NCI-H510A (cell line): ENCODE data around the gene SEC22B.
"Not testable (repeated sequence)": the region's sequence is repeated elsewhere in the genome, so short reads cannot be mapped to it uniquely, and the experiment has no call there.

ENCODE experiments used
- DNase-seq: peaks from one replicate; lab custom pipeline; 2025; lab: John Stamatoyannopoulos, UW

SEC22B gene

GRCh38 chr1:120176092-120176855 lies at the start of gene SEC22B:
SEC22B (minus strand) TSS chr1:120176520; CDS start chr1:120176381, 139 bp downstream.
- peak; percentile 89 for DNase-seq

GRCh38 chr1:120217933-120218332 lies 41.6 kb upstream of the SEC22B start:
- DNase-seq, result not testable (repeated sequence)

GRCh38 chr1:120217175-120217929 lies 41.0 kb upstream of the SEC22B start:
- DNase-seq, result not testable (repeated sequence)

GRCh38 chr1:120213606-120214005 lies 37.3 kb upstream of the SEC22B start:
- DNase-seq, result not testable (repeated sequence)

- DNase-seq, result not testable (repeated sequence)
These were observed 34.4 kb upstream of the SEC22B start for GRCh38 chr1:120210754-120211153.

- not testable (repeated sequence) for DNase-seq
These were observed 20.8 kb upstream of the SEC22B start for GRCh38 chr1:120196863-120197775.

GRCh38 chr1:120188626-120189025 lies 12.3 kb upstream of the SEC22B start:
- DNase-seq, result not testable (repeated sequence)

GRCh38 chr1:120182176-120182707 lies 5.9 kb upstream of the SEC22B start:
- DNase-seq, result not testable (repeated sequence)

GRCh38 chr1:120179811-120180690 lies 3.7 kb upstream of the SEC22B start:
- not testable (repeated sequence) for DNase-seq

- no peak for DNase-seq
These were observed 2.8 kb upstream of the SEC22B start for GRCh38 chr1:120178799-120179756.

- DNase-seq, result not testable (repeated sequence)
These were observed 1.7 kb upstream of the SEC22B start for GRCh38 chr1:120178058-120178457.

GRCh38 chr1:120175688-120176087 lies 632 bp downstream of the SEC22B start:
- DNase-seq, result not testable (repeated sequence)

- DNase-seq, result not testable (repeated sequence)
These were observed 11.6 kb downstream of the SEC22B start for GRCh38 chr1:120164761-120165160.

- DNase-seq, result not testable (repeated sequence)
These were observed 14.3 kb downstream of the SEC22B start for GRCh38 chr1:120162015-120162414.

- DNase-seq, result not testable (repeated sequence)
These were observed 17.8 kb downstream of the SEC22B start for GRCh38 chr1:120158495-120158894.

- not testable (repeated sequence) for DNase-seq
These were observed 18.2 kb downstream of the SEC22B start for GRCh38 chr1:120158086-120158485.

- not testable (repeated sequence) for DNase-seq
These were observed 26.0 kb downstream of the SEC22B start for GRCh38 chr1:120150138-120150822.

GRCh38 chr1:120149420-120150059 lies 26.8 kb downstream of the SEC22B start:
- not testable (repeated sequence) for DNase-seq
